ENCODE data around the gene ROR2.

DNA sequence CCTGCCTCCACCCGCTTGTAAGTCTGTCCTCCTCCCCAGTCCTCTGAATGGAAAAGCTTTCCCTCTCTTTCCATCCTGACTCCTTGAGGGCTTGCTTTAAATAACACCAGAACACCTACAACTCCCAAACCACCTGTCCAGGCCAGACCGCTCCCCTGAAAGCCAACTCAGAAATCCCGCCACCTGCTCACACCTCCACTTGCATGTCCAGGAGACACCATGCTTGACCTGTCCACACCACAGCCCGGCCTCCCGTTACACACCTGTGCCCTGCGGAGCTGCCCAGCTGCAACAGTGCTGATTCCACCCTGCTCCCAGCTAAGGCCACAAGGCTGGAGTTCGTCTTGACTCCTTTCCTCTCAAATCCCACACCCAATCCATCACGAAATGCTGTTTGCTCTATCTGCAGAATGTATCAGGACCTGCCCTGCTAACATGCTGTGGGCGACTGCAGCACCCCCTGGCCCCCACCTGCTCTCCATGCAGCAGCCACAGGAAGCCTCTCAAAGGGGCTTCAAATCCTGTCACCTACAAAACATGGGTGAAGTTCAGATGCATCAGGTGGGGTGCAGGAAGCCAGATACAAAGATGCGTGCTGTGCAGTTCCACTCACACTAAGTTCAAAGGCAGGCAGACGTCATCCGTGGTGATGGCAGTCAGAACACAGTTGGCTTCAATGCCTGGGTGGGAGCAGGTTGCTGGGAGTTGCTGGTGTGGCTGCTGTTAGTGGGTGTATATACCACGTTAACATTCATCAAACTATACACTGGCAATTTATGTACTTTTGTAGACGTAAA lies 166.0 kb downstream of the ROR2 start:
- TF ChIP-seq, protein P1, sequence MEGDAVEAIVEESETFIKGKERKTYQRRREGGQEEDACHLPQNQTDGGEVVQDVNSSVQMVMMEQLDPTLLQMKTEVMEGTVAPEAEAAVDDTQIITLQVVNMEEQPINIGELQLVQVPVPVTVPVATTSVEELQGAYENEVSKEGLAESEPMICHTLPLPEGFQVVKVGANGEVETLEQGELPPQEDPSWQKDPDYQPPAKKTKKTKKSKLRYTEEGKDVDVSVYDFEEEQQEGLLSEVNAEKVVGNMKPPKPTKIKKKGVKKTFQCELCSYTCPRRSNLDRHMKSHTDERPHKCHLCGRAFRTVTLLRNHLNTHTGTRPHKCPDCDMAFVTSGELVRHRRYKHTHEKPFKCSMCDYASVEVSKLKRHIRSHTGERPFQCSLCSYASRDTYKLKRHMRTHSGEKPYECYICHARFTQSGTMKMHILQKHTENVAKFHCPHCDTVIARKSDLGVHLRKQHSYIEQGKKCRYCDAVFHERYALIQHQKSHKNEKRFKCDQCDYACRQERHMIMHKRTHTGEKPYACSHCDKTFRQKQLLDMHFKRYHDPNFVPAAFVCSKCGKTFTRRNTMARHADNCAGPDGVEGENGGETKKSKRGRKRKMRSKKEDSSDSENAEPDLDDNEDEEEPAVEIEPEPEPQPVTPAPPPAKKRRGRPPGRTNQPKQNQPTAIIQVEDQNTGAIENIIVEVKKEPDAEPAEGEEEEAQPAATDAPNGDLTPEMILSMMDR (IDR thresholded peaks at IDR 0.05) = no peak
- TF ChIP-seq SIN3A (IDR thresholded peaks at IDR 0.05; ENCODE audit: borderline replicate concordance, insufficient read depth, low read depth, low read length) (no peak), POLR2AphosphoS5 (IDR thresholded peaks at IDR 0.05; ENCODE audit: low read depth, low read length) (no peak)

Measured in Panc1 (cell line).